Measurements from ENCODE around the gene CNPY1. TPM values are rescaled to one million over a fixed set of nuclear protein-coding genes. Genes with fewer than 3 reads are reported as not detected.
"Not testable (repeated sequence)": the region's sequence is repeated elsewhere in the genome, so short reads cannot be mapped to it uniquely, and the experiment has no call there.

The CNPY1 gene
- total RNA-seq, 1 experiment from 2014 or later = not detected

DNA sequence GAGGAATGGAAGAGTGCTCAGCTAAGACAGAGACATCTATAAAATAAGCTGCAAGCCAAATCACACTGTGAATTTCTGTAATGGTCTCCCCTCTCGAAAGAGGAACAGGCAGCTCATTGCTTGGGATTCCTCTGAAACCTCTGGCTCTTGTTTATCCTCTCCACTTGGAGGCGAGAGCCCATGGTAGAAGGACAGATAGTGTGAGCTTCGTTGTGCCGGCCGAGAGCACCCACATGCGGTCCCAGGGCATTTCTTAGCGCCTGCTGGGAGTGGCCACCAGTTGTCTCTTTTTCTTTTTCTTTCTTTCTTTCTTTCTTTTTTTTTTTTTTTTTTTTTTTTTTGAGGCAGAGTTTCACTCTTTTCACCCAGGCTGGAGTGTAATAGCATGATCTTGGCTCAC lies 26.2 kb downstream of the CNPY1 start:
- no peak overlapping the region for H3K4me2 ChIP-seq (ENCODE audit: insufficient read depth, insufficient read length, low read length)
- no peak overlapping the region for H3K27ac Mint-ChIP-seq

GRCh38 chr7:155519358-155519757 lies 27.0 kb downstream of the CNPY1 start:
- H3K27me3 Mint-ChIP-seq (ENCODE audit: low read depth) = peaks cover 99% of the 10 kb centered on the region
- H3K4me3 Mint-ChIP-seq; H4K8ac ChIP-seq (replicated peaks; ENCODE audit: insufficient read length, low read depth, low read length); H3K18ac ChIP-seq (ENCODE audit: insufficient read length, low read depth, low read length); H4K91ac ChIP-seq (ENCODE audit: insufficient read length, low read depth, low read length); H3K27ac ChIP-seq (ENCODE audit: insufficient read length, low read depth, low read length); H3K36me3 Mint-ChIP-seq (ENCODE audit: insufficient read depth in 1 of 3, low read depth in 3 of 3); H3K79me1 ChIP-seq (ENCODE audit: insufficient read depth, low read depth, low read length, poor library complexity, severe bottlenecking); H2BK120ac ChIP-seq (ENCODE audit: low read depth, low read length, poor library complexity, severe bottlenecking); H3K9me3 ChIP-seq (ENCODE audit: control insufficient read depth, low read depth, low read length); DNase-seq; H2BK15ac ChIP-seq (ENCODE audit: low read depth, low read length); H3K9me3 Mint-ChIP-seq; H3K4ac ChIP-seq (ENCODE audit: low read depth, low read length); H3K27ac Mint-ChIP-seq; H3K23me2 ChIP-seq (ENCODE audit: insufficient read length, low read depth, low read length, poor library complexity, severe bottlenecking); H2BK12ac ChIP-seq (ENCODE audit: insufficient read length, low read depth, low read length); H4K5ac ChIP-seq (ENCODE audit: insufficient read length, low read depth, low read length); H2BK5ac ChIP-seq (ENCODE audit: insufficient read length, low read length); H3K79me2 ChIP-seq (ENCODE audit: insufficient read depth, low read length); H3K23ac ChIP-seq (ENCODE audit: insufficient read length, low read depth, low read length); H3K4me2 ChIP-seq (ENCODE audit: insufficient read depth, insufficient read length, low read length); H2AK5ac ChIP-seq (ENCODE audit: insufficient read length, low read length); H3K14ac ChIP-seq (ENCODE audit: insufficient read depth, low read length); H3T11ph ChIP-seq (ENCODE audit: low read length); H2AFZ ChIP-seq (ENCODE audit: low read length); H3K4me1 ChIP-seq (ENCODE audit: insufficient read depth, low read length); H4K20me1 ChIP-seq (ENCODE audit: control insufficient read depth, insufficient read depth, insufficient read length); H3K56ac ChIP-seq (ENCODE audit: insufficient read length, low read depth, low read length); H2BK20ac ChIP-seq (ENCODE audit: low read depth, low read length, poor library complexity, severe bottlenecking); H3K9ac ChIP-seq (ENCODE audit: extremely low read depth, insufficient read length, low read length); H3K4me1 Mint-ChIP-seq: not testable (repeated sequence)
- WGBS (ENCODE audit: extremely low coverage, insufficient read length, low lambda C conversion rate) = no CpG with 5 or more reads among the region's 3 CpGs
- H3K27me3 ChIP-seq (ENCODE audit: insufficient read depth, low read length) = peaks cover 11% of the 10 kb centered on the region

More for the DNA sequence above, 26.2 kb downstream of the CNPY1 start:
- Histone ChIP-seq H4K91ac (ENCODE audit: insufficient read length, low read depth, low read length) (no peak overlapping the region), H2BK15ac (ENCODE audit: low read depth, low read length) (no peak overlapping the region), H2BK20ac (ENCODE audit: low read depth, low read length, poor library complexity, severe bottlenecking) (no peak overlapping the region), H3K27ac (ENCODE audit: insufficient read length, low read depth, low read length) (no peak overlapping the region), H4K5ac (ENCODE audit: insufficient read length, low read depth, low read length) (no peak overlapping the region), H3K9me3 (ENCODE audit: control insufficient read depth, low read depth, low read length) (no peaks in the 10 kb centered on the region), H3K23me2 (ENCODE audit: insufficient read length, low read depth, low read length, poor library complexity, severe bottlenecking) (no peaks in the 10 kb centered on the region), H4K8ac (replicated peaks; ENCODE audit: insufficient read length, low read depth, low read length) (no peak overlapping the region), H2BK120ac (ENCODE audit: low read depth, low read length, poor library complexity, severe bottlenecking) (no peak overlapping the region), H4K20me1 (ENCODE audit: control insufficient read depth, insufficient read depth, insufficient read length) (no peaks in the 10 kb centered on the region), H2BK12ac (ENCODE audit: insufficient read length, low read depth, low read length) (no peak overlapping the region), H3K9ac (ENCODE audit: extremely low read depth, insufficient read length, low read length) (no peak overlapping the region), H2AFZ (ENCODE audit: low read length) (no peak overlapping the region), H3K79me2 (ENCODE audit: insufficient read depth, low read length) (no peaks in the 10 kb centered on the region), H3K27me3 (ENCODE audit: insufficient read depth, low read length) (peaks cover 8% of the 10 kb centered on the region), H3K14ac (ENCODE audit: insufficient read depth, low read length) (no peak overlapping the region), H3K18ac (ENCODE audit: insufficient read length, low read depth, low read length) (no peak overlapping the region), H3K4me1 (ENCODE audit: insufficient read depth, low read length) (no peaks in the 10 kb centered on the region), H3K79me1 (ENCODE audit: insufficient read depth, low read depth, low read length, poor library complexity, severe bottlenecking) (no peaks in the 10 kb centered on the region), H3T11ph (ENCODE audit: low read length) (no peak overlapping the region), H2AK5ac (ENCODE audit: insufficient read length, low read length) (no peak overlapping the region), H3K23ac (ENCODE audit: insufficient read length, low read depth, low read length) (no peak overlapping the region), H3K4ac (ENCODE audit: low read depth, low read length) (no peak overlapping the region), H3K56ac (ENCODE audit: insufficient read length, low read depth, low read length) (no peak overlapping the region), H2BK5ac (ENCODE audit: insufficient read length, low read length) (no peak overlapping the region)
- no peak for DNase-seq
- peaks cover 98% of the 10 kb centered on the region for H3K27me3 Mint-ChIP-seq (ENCODE audit: low read depth)
- no peaks in the 10 kb centered on the region; a peak in 1 of 7 replicates for H3K36me3 Mint-ChIP-seq (ENCODE audit: insufficient read depth in 1 of 3, low read depth in 3 of 3)
- peaks cover 3 to 6% of the 10 kb centered on the region in 2 experiments for H3K9me3 Mint-ChIP-seq
- H3K4me1 Mint-ChIP-seq = no peaks in the 10 kb centered on the region
- no peak for TF ChIP-seq CTCF (conservative IDR thresholded peaks at IDR 0.05)
- WGBS (ENCODE audit: extremely low coverage, insufficient read length, low lambda C conversion rate) = no CpG with 5 or more reads among the region's 7 CpGs
- no peak overlapping the region for H3K4me3 Mint-ChIP-seq

All from H9 (cell line).